Prostate gland (tissue), 2 donors: ENCODE measurements around the gene STAB2. TPM values are rescaled to one million over a fixed set of nuclear protein-coding genes. Genes with fewer than 3 reads are reported as not detected.

Experiments used
- DNase-seq: peaks from one replicate; pipeline ENCODE4 v3.0.0-alpha.2; 2019; ENCODE audit warnings: low spot score
- H3K27ac ChIP-seq, 2 donors: fragments of 200-600 bp; sonication (generic); 2 replicates each; pipeline ENCODE4 v1.5.1; 2017 to 2019
- H3K27me3 ChIP-seq: fragments of 200-600 bp; sonication (generic); replicated peaks from 2 replicates; pipeline ENCODE4 v1.5.1; 2019; ENCODE audit not compliant: insufficient read depth
- H3K36me3 ChIP-seq, 2 donors: fragments of 200-600 bp; sonication (generic); 1 replicate in 1 of 2; 2 replicates in 1 of 2; pipeline versions ENCODE4 v1.5.1 to v1.8.1; 2017 to 2019
- H3K4me1 ChIP-seq: fragments of 200-600 bp; sonication (generic); replicated peaks from 2 replicates; pipeline ENCODE4 v1.5.1; 2019
- H3K4me3 ChIP-seq, 2 donors: fragments of 200-600 bp; sonication (generic); 2 replicates each; pipeline ENCODE4 v1.5.1; 2017 to 2019
- H3K9me3 ChIP-seq: fragments of 200-600 bp; sonication (generic); 2 replicates; pipeline ENCODE4 v1.5.1; 2017
- CTCF ChIP-seq, 4 experiments: fragments of 200-600 bp in 2 of 4; fragments of 450-650 bp in 2 of 4; sonication (generic) in 2 of 4; IDR thresholded peaks; 1 replicate in 3 of 4; 2 replicates in 1 of 4; pipeline ENCODE4 v1.5.1; 2016 to 2019; ENCODE audit warnings: antibody characterized with exemption in 4 of 4, mild to moderate bottlenecking in 2 of 4, moderate library complexity in 2 of 4
- POLR2A ChIP-seq: fragments of 450-650 bp; IDR thresholded peaks from one replicate; pipeline ENCODE4 v1.6.1; 2016; ENCODE audit warnings: antibody characterized with exemption, mild to moderate bottlenecking
- POLR2AphosphoS5 ChIP-seq: sonication (generic); formaldehyde crosslinking; IDR thresholded peaks from one replicate; pipeline ENCODE4 v1.6.1; 2017; ENCODE audit warnings: antibody characterized with exemption
- WGBS: methylation state at CpG from one replicate; pipeline ENCODE4 v1.1.5; 2018; 5-methylcytosine and 5-hydroxymethylcytosine counted together
- intact Hi-C: fragments of 100-400 bp; cut with DNase I; formaldehyde crosslinking; loops from one replicate; pipeline ENCODE4 v1.14.2; 2022
- total RNA-seq, 2 donors: library from RNA; depleted of rRNA; stranded (reverse); fragments of >200 nt; gene quantifications; one replicate each; pipeline ENCODE4 v1.1.0, GENCODE V29; 2016

Gene STAB2
- total RNA-seq, 2 donors from 2014 or later: 0.62 TPM; not detected in 1

- H3K9me3 ChIP-seq: no peaks in the 10 kb centered on the region
- TF ChIP-seq POLR2A (no peak), CTCF (IDR thresholded peaks at IDR 0.05) (no peak), POLR2AphosphoS5 (no peak)
- no peaks in the 10 kb centered on the region for H3K36me3 ChIP-seq
- no peak overlapping the region for H3K27ac ChIP-seq
- WGBS: 52% methylated on average over 3 of the region's 3 CpGs
- H3K27me3 ChIP-seq: no peaks in the 10 kb centered on the region
- no peak overlapping the region for H3K4me3 ChIP-seq
- intact Hi-C loops: no loop called here
- H3K4me1 ChIP-seq: no peaks in the 10 kb centered on the region
- no peak for DNase-seq
Measured at GRCh38 chr12:103793046-103793445, 206.0 kb downstream of the STAB2 start.

GRCh38 chr12:103793512-103794045, 206.5 kb downstream of the STAB2 start:
- 87% methylated on average over 9 of the region's 9 CpGs for WGBS
- DNase-seq: no peak

GRCh38 chr12:103794309-103795213, 207.5 kb downstream of the STAB2 start:
- intact Hi-C loops: no loop called here

More at GRCh38 chr12:103793512-103794045, 206.5 kb downstream of the STAB2 start:
- Histone ChIP-seq H3K4me3 (no peak overlapping the region), H3K9me3 (no peaks in the 10 kb centered on the region), H3K27ac (no peak overlapping the region), H3K4me1 (no peaks in the 10 kb centered on the region), H3K36me3 (no peaks in the 10 kb centered on the region), H3K27me3 (no peaks in the 10 kb centered on the region)
- intact Hi-C loops: no loop called here
- TF ChIP-seq CTCF (IDR thresholded peaks at IDR 0.05) (no peak), POLR2AphosphoS5 (no peak), POLR2A (no peak)

GRCh38 chr12:103798586-103798985, 211.5 kb downstream of the STAB2 start:
- no peak for DNase-seq
- no peaks in the 10 kb centered on the region for H3K4me1 ChIP-seq
- intact Hi-C loops: no loop called here
- H3K36me3 ChIP-seq: no peaks in the 10 kb centered on the region
- H3K27me3 ChIP-seq: no peaks in the 10 kb centered on the region
- WGBS: 81% methylated on average over 4 of the region's 4 CpGs
- no peak overlapping the region for H3K4me3 ChIP-seq
- TF ChIP-seq POLR2AphosphoS5 (no peak), CTCF (IDR thresholded peaks at IDR 0.05) (no peak), POLR2A (no peak)
- H3K9me3 ChIP-seq: no peaks in the 10 kb centered on the region
- no peak overlapping the region for H3K27ac ChIP-seq

More at GRCh38 chr12:103794309-103795213, 207.5 kb downstream of the STAB2 start:
- Histone ChIP-seq H3K27ac (no peak overlapping the region), H3K4me3 (no peak overlapping the region), H3K27me3 (no peaks in the 10 kb centered on the region), H3K4me1 (no peaks in the 10 kb centered on the region), H3K9me3 (no peaks in the 10 kb centered on the region), H3K36me3 (no peaks in the 10 kb centered on the region)
- TF ChIP-seq CTCF (IDR thresholded peaks at IDR 0.05) (no peak), POLR2AphosphoS5 (no peak), POLR2A (no peak)
- no peak for DNase-seq
- 84% methylated on average over 4 of the region's 4 CpGs for WGBS

GRCh38 chr12:103799504-103799856, 212.4 kb downstream of the STAB2 start:
- 92% methylated on average over 4 of the region's 4 CpGs for WGBS
- no peak for DNase-seq
- no peak overlapping the region for H3K27ac ChIP-seq
- no peak overlapping the region for H3K4me3 ChIP-seq
- no peaks in the 10 kb centered on the region for H3K27me3 ChIP-seq
- intact Hi-C loops: no loop called here
- no peak for TF ChIP-seq POLR2A
- no peak for TF ChIP-seq CTCF (IDR thresholded peaks at IDR 0.05)
- no peak for TF ChIP-seq POLR2AphosphoS5
- H3K4me1 ChIP-seq: no peaks in the 10 kb centered on the region
- no peaks in the 10 kb centered on the region for H3K36me3 ChIP-seq
- H3K9me3 ChIP-seq: no peaks in the 10 kb centered on the region
